Left lung (tissue), 10 donors: Measurements from ENCODE around the gene MICALL2. TPM values are rescaled to one million over a fixed set of nuclear protein-coding genes. Genes with fewer than 3 reads are reported as not detected.
A peak's percentile ranks its signal among the peaks of the same experiment; 100 is the strongest.

Experiments
- ATAC-seq: fragments of 200-7000 bp; cut with Tn5 transposase; one replicate; pipeline ENCODE4 v1.9.1; 2020; ENCODE audit warnings: moderate library complexity
- DNase-seq, 4 donors: peaks; one replicate each; pipeline ENCODE4 v3.0.0-alpha.2; 2013 to 2020
- H3K27ac ChIP-seq, 2 donors: fragments of 200-600 bp; sonication (generic) in 1 of 2; one replicate each; pipeline versions ENCODE4 v1.5.0 to v1.8.0; 2020 to 2021
- H3K27me3 ChIP-seq, 2 donors: fragments of 200-600 bp; sonication (generic) in 1 of 2; one replicate each; pipeline versions ENCODE4 v1.5.0 to v1.8.0; 2020 to 2021
- H3K36me3 ChIP-seq, 2 donors: fragments of 200-600 bp; sonication (generic) in 1 of 2; one replicate each; pipeline versions ENCODE4 v1.5.0 to v1.8.0; 2020 to 2021
- H3K4me1 ChIP-seq, 2 donors: fragments of 200-600 bp; one replicate each; pipeline ENCODE4 v1.8.0; 2021
- H3K4me3 ChIP-seq, 2 donors: fragments of 200-600 bp; sonication (generic) in 1 of 2; one replicate each; pipeline versions ENCODE4 v1.5.0 to v1.8.0; 2020 to 2021; ENCODE audit warnings: mild to moderate bottlenecking in 1 of 2
- H3K9me3 ChIP-seq, 2 donors: fragments of 200-600 bp; sonication (generic) in 1 of 2; one replicate each; pipeline versions ENCODE4 v1.5.0 to v1.8.0; 2020 to 2021
- intact Hi-C, 2 donors: fragments of 100-400 bp; cut with DNase I; formaldehyde crosslinking; loops; one replicate each; pipeline versions ENCODE4 v1.11.2 to v1.14.2; 2022
- polyA plus RNA-seq, 6 donors: library from polyadenylated mRNA; unstranded; fragments of 120-200 nt; gene quantifications; one replicate each; pipeline ENCODE4 v1.2.1, GENCODE V29; 2013; ENCODE audit not compliant: insufficient read length in 6 of 6
- total RNA-seq, 2 donors: library from RNA; stranded (reverse); fragmentation: NEBNext Ultra II Directional; extraction: Animal tissue kit (Norgen Biotek cat#: 25700); gene quantifications; one replicate each; pipeline ENCODE4 v1.2.1, GENCODE V29; 2021
- TF ChIP-seq, protein P1 (sequence below), 2 donors: fragments of 200-600 bp; sonication (generic) in 1 of 2; IDR thresholded peaks; one replicate each; pipeline versions ENCODE4 v1.5.0 to v1.8.0; 2021; ENCODE audit warnings: antibody characterized with exemption in 2 of 2
- donor health status: DM: no; HTN: yes; CAD: no.
- donor health status: DM: no; HTN: no; CAD: no.

Gene MICALL2
- total and polyA plus RNA-seq, 8 donors, result 7.9 to 40.1 (median 14.8) TPM

DNA sequence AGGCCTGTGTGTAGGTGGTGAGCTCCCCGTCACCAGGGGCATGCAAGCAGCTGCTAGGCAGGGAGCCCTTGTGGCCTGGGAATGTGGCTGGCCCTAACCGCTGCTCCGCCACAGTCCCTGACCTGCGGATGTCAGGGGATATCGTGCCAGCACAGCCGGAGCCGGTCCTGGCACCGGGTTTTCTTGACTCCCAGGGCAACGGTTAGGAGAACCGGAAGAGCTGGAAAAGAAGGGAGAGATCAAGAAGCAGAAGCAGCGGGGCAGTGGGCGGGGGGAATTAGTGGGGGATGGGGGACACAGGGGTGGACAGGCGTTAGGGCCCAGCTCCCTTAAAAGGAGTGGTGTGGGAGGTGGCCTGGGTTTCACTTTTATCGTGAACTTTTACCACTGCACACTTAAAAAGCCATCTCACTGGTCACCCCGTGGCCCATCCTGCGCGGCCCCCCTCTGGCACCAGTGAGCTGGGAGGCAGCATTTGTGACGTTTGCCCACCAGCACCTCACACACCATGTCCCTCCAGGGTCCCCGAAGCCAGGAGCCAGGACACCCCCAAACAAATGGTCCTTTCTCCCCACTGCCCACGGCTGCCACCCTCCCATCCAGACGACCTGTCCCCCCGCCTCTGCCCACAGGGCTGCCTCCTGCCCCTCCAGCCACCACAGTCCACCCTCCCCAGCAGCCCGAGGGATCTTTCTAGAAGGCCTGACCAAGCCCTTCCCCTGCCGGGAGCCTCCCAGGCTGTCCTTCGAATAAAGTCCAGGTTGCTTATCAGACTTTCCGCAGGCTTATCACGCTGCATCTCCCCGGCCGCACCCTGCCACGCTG lies 1.8 kb upstream of the MICALL2 start:
- ATAC-seq (peak; percentile 1), DNase-seq (peak in 2 of 4 donors; percentile 48 to 66)
- H3K9me3 ChIP-seq, result no peaks in the 10 kb centered on the region
- H3K27ac ChIP-seq, result peak overlapping the region; percentile 55 to 83
- no peaks in the 10 kb centered on the region for H3K36me3 ChIP-seq
- no peaks in the 10 kb centered on the region for H3K27me3 ChIP-seq
- H3K4me3 ChIP-seq, result peak overlapping the region; percentile 29 to 82
- peaks cover 26 to 60% of the 10 kb centered on the region in 2 donors for H3K4me1 ChIP-seq
- TF ChIP-seq, protein P1, sequence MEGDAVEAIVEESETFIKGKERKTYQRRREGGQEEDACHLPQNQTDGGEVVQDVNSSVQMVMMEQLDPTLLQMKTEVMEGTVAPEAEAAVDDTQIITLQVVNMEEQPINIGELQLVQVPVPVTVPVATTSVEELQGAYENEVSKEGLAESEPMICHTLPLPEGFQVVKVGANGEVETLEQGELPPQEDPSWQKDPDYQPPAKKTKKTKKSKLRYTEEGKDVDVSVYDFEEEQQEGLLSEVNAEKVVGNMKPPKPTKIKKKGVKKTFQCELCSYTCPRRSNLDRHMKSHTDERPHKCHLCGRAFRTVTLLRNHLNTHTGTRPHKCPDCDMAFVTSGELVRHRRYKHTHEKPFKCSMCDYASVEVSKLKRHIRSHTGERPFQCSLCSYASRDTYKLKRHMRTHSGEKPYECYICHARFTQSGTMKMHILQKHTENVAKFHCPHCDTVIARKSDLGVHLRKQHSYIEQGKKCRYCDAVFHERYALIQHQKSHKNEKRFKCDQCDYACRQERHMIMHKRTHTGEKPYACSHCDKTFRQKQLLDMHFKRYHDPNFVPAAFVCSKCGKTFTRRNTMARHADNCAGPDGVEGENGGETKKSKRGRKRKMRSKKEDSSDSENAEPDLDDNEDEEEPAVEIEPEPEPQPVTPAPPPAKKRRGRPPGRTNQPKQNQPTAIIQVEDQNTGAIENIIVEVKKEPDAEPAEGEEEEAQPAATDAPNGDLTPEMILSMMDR (IDR thresholded peaks at IDR 0.05), result no peak
- intact Hi-C loops, result no loop called here

DNA sequence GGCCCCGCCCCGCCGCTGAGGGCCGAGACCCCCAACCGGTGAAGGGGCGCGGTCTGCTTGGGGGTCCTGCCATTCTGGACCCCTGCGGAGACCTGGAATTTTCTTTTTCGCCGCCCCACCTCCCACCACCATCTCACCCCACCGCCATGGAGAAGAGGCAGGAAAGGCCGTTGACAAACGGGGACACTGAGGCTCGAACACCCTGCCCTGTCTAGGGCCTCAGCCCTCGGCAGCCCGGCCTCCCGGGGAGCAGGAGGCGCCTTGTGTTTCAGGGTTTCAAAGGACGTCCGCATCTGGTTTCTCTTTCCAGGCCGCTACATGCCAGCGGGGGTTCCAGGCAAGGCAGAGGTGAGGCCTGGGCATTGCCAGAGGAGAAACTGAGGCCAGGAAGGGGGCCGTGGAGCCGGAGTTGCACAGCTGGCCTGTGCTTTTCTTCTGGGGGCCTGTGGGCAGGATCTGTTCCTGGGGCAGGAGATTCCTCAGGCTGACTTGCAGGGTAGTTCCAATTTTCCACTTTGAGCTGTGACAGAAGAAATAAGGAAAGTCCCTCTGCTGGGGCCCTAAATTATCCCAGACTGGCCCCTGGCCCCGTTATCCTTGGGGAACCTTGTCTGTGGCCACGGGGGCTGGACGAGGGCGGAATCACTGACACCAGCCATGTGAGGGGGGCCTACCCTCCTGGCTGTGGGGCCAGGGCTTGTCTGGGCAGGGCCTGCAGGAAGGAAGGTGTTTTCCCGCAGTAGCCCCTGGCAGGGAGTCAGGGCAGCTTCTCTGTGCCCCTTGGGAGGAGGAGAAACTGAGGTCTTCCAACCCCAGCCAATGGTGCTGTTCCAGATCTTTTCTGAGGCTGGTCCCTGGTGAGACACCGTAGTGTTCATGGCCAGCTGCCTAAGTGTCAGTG lies 900 bp upstream of the MICALL2 start:
- H3K4me1 ChIP-seq, result peaks cover 26 to 64% of the 10 kb centered on the region in 2 donors
- peak overlapping the region; percentile 55 to 83 for H3K27ac ChIP-seq
- H3K9me3 ChIP-seq, result no peaks in the 10 kb centered on the region
- intact Hi-C loops, result no loop called here
- no peak for ATAC-seq
- no peaks in the 10 kb centered on the region for H3K27me3 ChIP-seq
- DNase-seq, result peak in 1 of 4 donors; percentile 47
- TF ChIP-seq, protein P1 (IDR thresholded peaks at IDR 0.05), result no peak
- H3K36me3 ChIP-seq, result no peaks in the 10 kb centered on the region
- peak overlapping the region; percentile 29 to 82 for H3K4me3 ChIP-seq

DNA sequence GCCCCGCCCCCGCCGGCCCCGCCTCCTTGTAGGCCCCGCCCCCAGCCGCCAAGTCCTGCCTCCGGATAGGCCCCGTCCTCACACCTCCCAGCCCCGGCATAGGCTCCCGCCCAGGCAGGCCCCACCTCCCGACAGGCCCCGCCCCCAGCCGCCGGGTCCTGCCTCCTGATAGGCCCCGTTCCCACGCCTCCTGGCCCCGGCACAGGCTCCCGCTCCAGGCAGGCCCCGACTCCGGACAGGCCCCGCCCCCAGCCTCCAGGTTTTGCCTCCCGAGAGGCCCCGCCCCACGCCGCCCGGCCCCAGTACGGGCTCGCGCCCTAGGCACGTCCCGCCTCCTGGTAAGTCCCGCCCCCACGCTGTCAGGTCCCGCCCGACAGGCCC lies 232 bp upstream of the MICALL2 start:
- ATAC-seq (peak; percentile 90), DNase-seq (peak; percentile 94 to 100 (median 99))
- Histone ChIP-seq H3K27ac (peak overlapping the region in 1 of 2 donors; percentile 85), H3K4me3 (peak overlapping the region; percentile 67 to 82), H3K9me3 (no peaks in the 10 kb centered on the region), H3K4me1 (peaks cover 30 to 69% of the 10 kb centered on the region in 2 donors), H3K36me3 (no peaks in the 10 kb centered on the region), H3K27me3 (no peaks in the 10 kb centered on the region)
- TF ChIP-seq, protein P1 (IDR thresholded peaks at IDR 0.05), result no peak
- intact Hi-C loops, result no loop called here

DNA sequence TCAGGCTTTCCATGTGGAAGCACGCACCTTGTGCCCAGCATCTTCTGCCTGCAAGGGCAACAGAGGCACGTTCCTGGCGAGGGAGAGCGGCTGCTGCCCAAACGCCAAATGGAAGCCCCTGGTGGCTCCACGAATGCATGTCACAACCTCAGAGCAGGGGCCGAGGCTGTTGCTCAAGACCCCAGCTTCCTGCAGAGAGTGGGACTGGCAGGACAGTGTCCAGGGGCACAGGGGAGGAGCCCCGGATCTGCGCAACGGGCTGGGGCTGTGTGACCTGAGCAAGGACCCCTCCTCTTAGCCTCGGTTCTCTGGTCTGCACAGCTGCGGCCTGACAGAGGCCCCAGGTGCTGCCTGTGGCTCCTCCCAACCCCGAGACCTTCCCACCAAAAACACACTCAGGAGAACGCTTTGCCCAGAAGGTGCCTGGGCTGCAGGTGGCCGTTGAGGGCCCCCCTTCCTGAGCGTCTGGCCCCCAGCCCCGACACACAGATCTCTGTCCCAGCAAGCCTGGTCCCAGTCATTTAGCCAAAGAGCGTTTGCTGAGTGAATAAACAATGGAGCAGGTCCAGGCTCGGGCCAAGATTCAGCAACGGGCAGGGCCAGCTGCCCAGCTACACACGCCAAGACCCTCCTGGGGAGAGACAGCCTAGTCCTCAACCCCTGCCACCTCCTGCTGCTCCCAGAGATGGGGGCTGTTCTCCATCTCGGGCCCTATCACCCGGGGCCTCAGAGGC lies 1.2 kb downstream of the MICALL2 start:
- Histone ChIP-seq H3K4me3 (peak overlapping the region; percentile 67 to 82), H3K27me3 (no peaks in the 10 kb centered on the region), H3K27ac (peak overlapping the region; percentile 52 to 85), H3K4me1 (peaks cover 31 to 79% of the 10 kb centered on the region in 2 donors), H3K36me3 (no peaks in the 10 kb centered on the region), H3K9me3 (no peaks in the 10 kb centered on the region)
- TF ChIP-seq, protein P1 (IDR thresholded peaks at IDR 0.05), result no peak
- intact Hi-C loops, result no loop called here
- no peak for DNase-seq
- ATAC-seq, result no peak
